Glutamatergic neuron (in vitro differentiated cells): Measurements from ENCODE around the gene PPP4R3B. TPM values are rescaled to one million over a fixed set of nuclear protein-coding genes. Genes with fewer than 3 reads are reported as not detected.
"Not testable (repeated sequence)": the region's sequence is repeated elsewhere in the genome, so short reads cannot be mapped to it uniquely, and the experiment has no call there.

Experiments used
- DNase-seq: peaks from one replicate; pipeline ENCODE4 v3.0.0; 2022
- H3K27ac Mint-ChIP-seq: one replicate; pipeline ENCODE4 v1.8.0; 2020; ENCODE audit warnings: mild to moderate bottlenecking, mixed read lengths, inconsistent platforms; ENCODE audit not compliant: unreplicated experiment
- H3K27me3 Mint-ChIP-seq: one replicate; pipeline ENCODE4 v1.8.0; 2020; ENCODE audit warnings: mild to moderate bottlenecking, moderate library complexity, mixed read lengths, inconsistent platforms; ENCODE audit not compliant: unreplicated experiment
- H3K36me3 Mint-ChIP-seq: one replicate; pipeline ENCODE4 v1.8.0; 2020; ENCODE audit warnings: mild to moderate bottlenecking, mixed read lengths, inconsistent platforms; ENCODE audit not compliant: unreplicated experiment
- H3K4me1 Mint-ChIP-seq: one replicate; pipeline ENCODE4 v1.8.0; 2020; ENCODE audit warnings: mild to moderate bottlenecking, low read depth, mixed read lengths, inconsistent platforms; ENCODE audit not compliant: unreplicated experiment
- H3K4me3 Mint-ChIP-seq: one replicate; pipeline ENCODE4 v1.8.0; 2020; ENCODE audit warnings: mild to moderate bottlenecking, mixed read lengths, inconsistent platforms; ENCODE audit not compliant: unreplicated experiment
- H3K9me3 Mint-ChIP-seq: one replicate; pipeline ENCODE4 v1.8.0; 2020; ENCODE audit warnings: mild to moderate bottlenecking, moderate library complexity, mixed read lengths, inconsistent platforms; ENCODE audit not compliant: unreplicated experiment
- CTCF ChIP-seq: fragments of 200-600 bp; sonication (generic); IDR thresholded peaks from one replicate; pipeline ENCODE4 v1.5.0; 2021; ENCODE audit not compliant: partially characterized antibody, unreplicated experiment
- total RNA-seq: library from RNA; stranded (reverse); fragmentation: NEBNext Ultra II Directional; extraction: Animal tissue kit (Norgen Biotek cat#: 25700); gene quantifications from one replicate; pipeline ENCODE4 v1.2.1, GENCODE V29; 2021; ENCODE audit not compliant: unreplicated experiment

PPP4R3B gene
- total RNA-seq, 1 donor from 2014 or later, result 55.0 TPM

GRCh38 chr2:55609193-55609794, 8.1 kb downstream of the PPP4R3B start:
- no peak for TF ChIP-seq CTCF
- Mint-ChIP-seq H3K4me1 (no peaks in the 10 kb centered on the region), H3K4me3 (no peak overlapping the region), H3K27me3 (peaks cover 3% of the 10 kb centered on the region), H3K9me3 (no peaks in the 10 kb centered on the region), H3K27ac (no peak overlapping the region), H3K36me3 (no peaks in the 10 kb centered on the region)
- DNase-seq, result no peak

GRCh38 chr2:55607717-55608116, 9.7 kb downstream of the PPP4R3B start:
- Mint-ChIP-seq H3K36me3 (no peaks in the 10 kb centered on the region), H3K4me1 (no peaks in the 10 kb centered on the region), H3K27me3 (peaks cover 3% of the 10 kb centered on the region), H3K4me3 (no peak overlapping the region), H3K9me3 (no peaks in the 10 kb centered on the region), H3K27ac (no peak overlapping the region)
- DNase-seq, result no peak
- TF ChIP-seq CTCF, result no peak

GRCh38 chr2:55604027-55604565, 13.3 kb downstream of the PPP4R3B start:
- H3K9me3 Mint-ChIP-seq, result no peaks in the 10 kb centered on the region
- no peak for TF ChIP-seq CTCF
- no peaks in the 10 kb centered on the region for H3K36me3 Mint-ChIP-seq
- peaks cover 3% of the 10 kb centered on the region for H3K27me3 Mint-ChIP-seq
- no peak for DNase-seq
- no peak overlapping the region for H3K4me3 Mint-ChIP-seq
- H3K27ac Mint-ChIP-seq, result no peak overlapping the region
- H3K4me1 Mint-ChIP-seq, result no peaks in the 10 kb centered on the region

GRCh38 chr2:55601849-55602248, 15.6 kb downstream of the PPP4R3B start:
- H3K27ac Mint-ChIP-seq, result no peak overlapping the region
- no peak for TF ChIP-seq CTCF
- no peaks in the 10 kb centered on the region for H3K36me3 Mint-ChIP-seq
- no peak for DNase-seq
- H3K9me3 Mint-ChIP-seq, result no peaks in the 10 kb centered on the region
- no peak overlapping the region for H3K4me3 Mint-ChIP-seq
- H3K27me3 Mint-ChIP-seq, result no peaks in the 10 kb centered on the region
- no peaks in the 10 kb centered on the region for H3K4me1 Mint-ChIP-seq

GRCh38 chr2:55598056-55598795, 19.2 kb downstream of the PPP4R3B start:
- peaks cover 2% of the 10 kb centered on the region for H3K27me3 Mint-ChIP-seq
- TF ChIP-seq CTCF, result no peak
- H3K27ac Mint-ChIP-seq, result no peak overlapping the region
- no peaks in the 10 kb centered on the region for H3K4me1 Mint-ChIP-seq
- no peaks in the 10 kb centered on the region for H3K36me3 Mint-ChIP-seq
- H3K4me3 Mint-ChIP-seq, result no peak overlapping the region
- H3K9me3 Mint-ChIP-seq, result no peaks in the 10 kb centered on the region
- DNase-seq, result no peak

GRCh38 chr2:55596795-55597194, 20.6 kb downstream of the PPP4R3B start:
- not testable (repeated sequence) for H3K4me1 Mint-ChIP-seq, H3K4me3 Mint-ChIP-seq, H3K9me3 Mint-ChIP-seq, H3K36me3 Mint-ChIP-seq, H3K27me3 Mint-ChIP-seq, DNase-seq, H3K27ac Mint-ChIP-seq
